GM12878 (cell line): ENCODE data around the gene CHMP2B. TPM values are rescaled to one million over a fixed set of nuclear protein-coding genes. Genes with fewer than 3 reads are reported as not detected.

Source experiments
- ATAC-seq: fragments of 200-7000 bp; cut with Tn5 transposase; 3 replicates; pipeline ENCODE4 v1.9.1; 2020; ENCODE audit warnings: mild to moderate bottlenecking, moderate library complexity
- BruUV-seq: library from RNA; stranded (reverse); fragments of 400-500 nt; replicated peaks from 2 replicates; lab custom pipeline; 2021; lab: Mats Ljungman, UMichigan
- CTCF ChIA-PET: fragments of 300-600 bp; sonication (Branson Sonifier 250); formaldehyde crosslinking; extraction: SDS; loops from one replicate; lab custom pipeline; 2021; ENCODE audit warnings: inconsistent platforms; lab: Yijun Ruan, JAX
- POLR2A ChIA-PET: fragments of 350-600 bp; formaldehyde crosslinking; extraction: SDS; loops from one replicate; lab custom pipeline; 2021; ENCODE audit warnings: inconsistent platforms; lab: Charles Lee
- RAD21 ChIA-PET: fragments of 300-600 bp; sonication (Branson Sonifier 250); formaldehyde crosslinking; loops from one replicate; lab custom pipeline; 2023; ENCODE audit warnings: antibody characterized with exemption; ENCODE audit not compliant: unreplicated experiment; lab: Charles Lee
- SMC1A ChIA-PET: fragments of 300-600 bp; sonication (Branson Sonifier 250); formaldehyde crosslinking; loops from one replicate; lab custom pipeline; 2023; ENCODE audit not compliant: unreplicated experiment, uncharacterized antibody; lab: Charles Lee
- DNase-seq: peaks from one replicate; pipeline ENCODE4 v3.0.0-alpha.2; 2011; ENCODE audit warnings: low read depth, low spot score
- FAIRE-seq: peaks from 3 replicates; lab custom pipeline; 2011; peaks lifted over from hg19 to GRCh38; lab: Jason Lieb, UNC
- H2AFZ ChIP-seq: 2 replicates; pipeline ENCODE4 v1.6.0; 2011; ENCODE audit warnings: low read depth, low read length, control low read depth; ENCODE audit not compliant: control insufficient read depth
- H3K27ac ChIP-seq: 2 replicates; pipeline ENCODE4 v1.5.1; 2011; ENCODE audit warnings: control low read depth; ENCODE audit not compliant: control insufficient read depth, insufficient read depth
- H3K27me3 ChIP-seq, 2 experiments: replicated peaks in 1 of 2; 2 replicates each; pipeline versions ENCODE4 v1.6.0 to v1.6.1; 2011; ENCODE audit warnings: low read length in 1 of 2; ENCODE audit not compliant: control insufficient read depth in 2 of 2, insufficient read depth in 2 of 2
- H3K36me3 ChIP-seq, 2 experiments: 2 replicates each; pipeline ENCODE4 v1.5.1; 2011; ENCODE audit warnings: low read length in 1 of 2; ENCODE audit not compliant: control insufficient read depth in 2 of 2, insufficient read depth in 2 of 2
- H3K4me1 ChIP-seq: 2 replicates; pipeline ENCODE4 v1.6.1; 2011; ENCODE audit warnings: mild to moderate bottlenecking, low read length, moderate library complexity, mixed read lengths; ENCODE audit not compliant: control insufficient read depth, insufficient read depth
- H3K4me2 ChIP-seq: 2 replicates; pipeline ENCODE4 v1.6.0; 2011; ENCODE audit warnings: control low read depth; ENCODE audit not compliant: control insufficient read depth, insufficient read depth
- H3K4me3 ChIP-seq: fragments of 200-600 bp; sonication (generic); 2 replicates; pipeline ENCODE4 v1.5.1; 2016
- H3K79me2 ChIP-seq: 2 replicates; pipeline ENCODE4 v1.6.0; 2011; ENCODE audit warnings: low read length; ENCODE audit not compliant: control insufficient read depth, insufficient read depth
- H3K9ac ChIP-seq: 2 replicates; pipeline ENCODE4 v1.8.0; 2011; ENCODE audit warnings: low read length, control low read depth, mixed read lengths; ENCODE audit not compliant: control insufficient read depth, insufficient read depth
- H3K9me3 ChIP-seq: replicated peaks from 3 replicates; pipeline ENCODE4 v1.5.1; 2011; ENCODE audit warnings: mild to moderate bottlenecking, low read length; ENCODE audit not compliant: control insufficient read depth, insufficient read depth
- H4K20me1 ChIP-seq: 2 replicates; pipeline ENCODE4 v1.6.0; 2011; ENCODE audit not compliant: control insufficient read depth, insufficient read depth
- CBFB ChIP-seq: IDR thresholded peaks from 2 replicates; pipeline ENCODE4 v1.6.1; 2016; ENCODE audit warnings: antibody characterized with exemption, low read depth
- CBX3 ChIP-seq: fragments of 200-600 bp; sonication (generic); IDR thresholded peaks from 2 replicates; pipeline ENCODE4 v1.6.1; 2016; ENCODE audit warnings: low read depth, borderline replicate concordance
- CHD2 ChIP-seq: IDR thresholded peaks from 2 replicates; pipeline ENCODE4 v1.6.1; 2011; ENCODE audit warnings: low read depth, low read length, improper control_type of control experiment, borderline replicate concordance
- ETV6 ChIP-seq, 2 experiments: fragments of 450-650 bp in 1 of 2; IDR thresholded peaks in 1 of 2; conservative IDR thresholded peaks in 1 of 2; 2 replicates each; pipeline ENCODE4 v1.6.1; 2014; ENCODE audit warnings: antibody characterized with exemption in 1 of 2, borderline replicate concordance in 1 of 2, low read depth in 1 of 2, mild to moderate bottlenecking in 1 of 2, moderate library complexity in 1 of 2
- IKZF1 ChIP-seq: fragments of 450-650 bp; conservative IDR thresholded peaks from 2 replicates; pipeline ENCODE4 v1.6.1; 2017; ENCODE audit warnings: antibody characterized with exemption, mild to moderate bottlenecking
- NR2C1 ChIP-seq: fragments of 450-650 bp; IDR thresholded peaks from 2 replicates; pipeline ENCODE4 v1.6.1; 2017; ENCODE audit warnings: antibody characterized with exemption, mild to moderate bottlenecking, moderate library complexity
- RELB ChIP-seq: fragments of 450-650 bp; IDR thresholded peaks from 2 replicates; pipeline ENCODE4 v1.6.1; 2017; ENCODE audit warnings: low read depth, mild to moderate bottlenecking, moderate library complexity
- REST ChIP-seq: IDR thresholded peaks from 2 replicates; pipeline ENCODE4 v1.6.1; 2012; ENCODE audit warnings: mild to moderate bottlenecking, low read depth, low read length
- TBL1XR1 ChIP-seq: IDR thresholded peaks from 2 replicates; pipeline ENCODE4 v1.6.1; 2012; ENCODE audit warnings: low read depth, low read length, improper control_type of control experiment
- WGBS: methylation state at CpG from one replicate; pipeline ENCODE4 v1.1.6; 2016; ENCODE audit warnings: low lambda C conversion rate; ENCODE audit not compliant: insufficient replicate concordance, insufficient coverage; ENCODE audit errors: missing lambda C conversion rate; 5-methylcytosine and 5-hydroxymethylcytosine counted together
- in situ Hi-C: fragments of 300-500 bp; cut with MboI; formaldehyde crosslinking; loops from 9 replicates; pipeline ENCODE4 v1.14.3; 2018; ENCODE audit warnings: mixed read lengths
- intact Hi-C: fragments of 100-400 bp; cut with micrococcal nuclease; formaldehyde crosslinking; loops from one replicate; pipeline ENCODE4 v1.14.2; 2022; ENCODE audit not compliant: unreplicated experiment
- polyA plus RNA-seq, 11 experiments: library from polyadenylated mRNA; depleted of rRNA in 4 of 11; unstranded in 6 of 11; stranded (reverse) in 5 of 11; fragments of >200 nt; fragmentation: Nextera tagmentation in 4 of 11; fragmentation: Illumina TruSeq in 1 of 11; extraction: Ambion mirVana in 4 of 11; extraction: Trizol in 1 of 11; gene quantifications; 1 replicate in 1 of 11; 2 replicates in 10 of 11; pipeline versions ENCODE4 v1.2.1 to v1.2.3, GENCODE V29; 2011 to 2016; ENCODE audit warnings: inconsistent platforms in 2 of 11, missing spikeins in 2 of 11, low read depth in 1 of 11
- total RNA-seq, 4 experiments: library from RNA; depleted of rRNA in 3 of 4; stranded (reverse); fragments of >200 nt in 3 of 4; fragmentation: Illumina TruSeq in 1 of 4; extraction: Trizol in 1 of 4; gene quantifications; 2 replicates each; pipeline versions ENCODE4 v1.2.1 to v1.2.3, GENCODE V29; 2013 to 2021

CHMP2B gene
- total and polyA plus RNA-seq, 10 of the 15 experiments (the other 5 are each of a cell fraction or from before 2014, with no cell fraction given) = 14.9 to 54.8 (median 24.6) TPM

GRCh38 chr3:87206635-87207034 is 20.5 kb upstream of the CHMP2B start:
- Histone ChIP-seq H3K27me3 (no peaks in the 10 kb centered on the region), H2AFZ (no peak overlapping the region), H3K4me2 (no peak overlapping the region), H4K20me1 (no peaks in the 10 kb centered on the region), H3K9ac (no peak overlapping the region), H3K79me2 (no peaks in the 10 kb centered on the region), H3K27ac (no peak overlapping the region), H3K4me3 (no peak overlapping the region), H3K9me3 (no peaks in the 10 kb centered on the region), H3K36me3 (no peaks in the 10 kb centered on the region), H3K4me1 (no peaks in the 10 kb centered on the region)
- DNase-seq = no peak
- TF ChIP-seq CBFB = no peak
- no peak for TF ChIP-seq CBX3
- ChIA-PET CTCF (interaction anchor here (0.7 to 0.9 kb wide), 2 partner anchors 27 to 711 kb away, joined by 3 read pairs; no protein-coding TSS in a partner anchor), SMC1A (no interaction called here), POLR2A (no interaction called here), RAD21 (no interaction called here)
- in situ Hi-C loops = no loop called here
- 0% methylated on average over 1 of the region's 1 CpG for WGBS
- FAIRE-seq = no peak
- intact Hi-C loops = no loop called here
- BruUV-seq = no TSS peak
- ATAC-seq = no peak

- no peaks in the 10 kb centered on the region for H3K79me2 ChIP-seq
- FAIRE-seq (no peak), ATAC-seq (no peak), DNase-seq (no peak)
- H3K27ac ChIP-seq = no peak overlapping the region
- RAD21 ChIA-PET = no interaction called here
- CTCF ChIA-PET = no interaction called here
- H2AFZ ChIP-seq = no peak overlapping the region
- no peak overlapping the region for H3K9ac ChIP-seq
- H3K36me3 ChIP-seq = no peaks in the 10 kb centered on the region
- H3K4me2 ChIP-seq = no peak overlapping the region
- no peaks in the 10 kb centered on the region for H3K4me1 ChIP-seq
- BruUV-seq = no TSS peak
- TF ChIP-seq RELB (no peak), IKZF1 (no peak), TBL1XR1 (no peak), CHD2 (no peak), ETV6 (conservative IDR thresholded peaks at IDR 0.05 in 1 of 2, IDR thresholded peaks at IDR 0.05 in 1 of 2; ENCODE audit: borderline replicate concordance in 1 of 2, low read depth in 1 of 2) (no peak), NR2C1 (no peak), REST (no peak)
- TF ChIP-seq, all 136 proteins: peak for 0
- Histone ChIP-seq H4K20me1 (no peaks in the 10 kb centered on the region), H3K4me3 (no peak overlapping the region), H3K27me3 (no peaks in the 10 kb centered on the region), H3K9me3 (no peaks in the 10 kb centered on the region)
- in situ Hi-C loops (no loop called here), intact Hi-C loops (no loop called here)
- SMC1A ChIA-PET = no interaction called here
- 0% methylated on average over 1 of the region's 1 CpG for WGBS
- POLR2A ChIA-PET = no interaction called here
Measured at GRCh38 chr3:87207460-87207859, 19.6 kb upstream of the CHMP2B start.
